ENCODE results near the gene OSBPL6. TPM values are rescaled to one million over a fixed set of nuclear protein-coding genes. Genes with fewer than 3 reads are reported as not detected.

Gene OSBPL6
- total and polyA plus RNA-seq, 2 of the 13 experiments (the other 11 are each of a cell fraction or from before 2014, with no cell fraction given) = 0.03 to 0.11 TPM

DNA sequence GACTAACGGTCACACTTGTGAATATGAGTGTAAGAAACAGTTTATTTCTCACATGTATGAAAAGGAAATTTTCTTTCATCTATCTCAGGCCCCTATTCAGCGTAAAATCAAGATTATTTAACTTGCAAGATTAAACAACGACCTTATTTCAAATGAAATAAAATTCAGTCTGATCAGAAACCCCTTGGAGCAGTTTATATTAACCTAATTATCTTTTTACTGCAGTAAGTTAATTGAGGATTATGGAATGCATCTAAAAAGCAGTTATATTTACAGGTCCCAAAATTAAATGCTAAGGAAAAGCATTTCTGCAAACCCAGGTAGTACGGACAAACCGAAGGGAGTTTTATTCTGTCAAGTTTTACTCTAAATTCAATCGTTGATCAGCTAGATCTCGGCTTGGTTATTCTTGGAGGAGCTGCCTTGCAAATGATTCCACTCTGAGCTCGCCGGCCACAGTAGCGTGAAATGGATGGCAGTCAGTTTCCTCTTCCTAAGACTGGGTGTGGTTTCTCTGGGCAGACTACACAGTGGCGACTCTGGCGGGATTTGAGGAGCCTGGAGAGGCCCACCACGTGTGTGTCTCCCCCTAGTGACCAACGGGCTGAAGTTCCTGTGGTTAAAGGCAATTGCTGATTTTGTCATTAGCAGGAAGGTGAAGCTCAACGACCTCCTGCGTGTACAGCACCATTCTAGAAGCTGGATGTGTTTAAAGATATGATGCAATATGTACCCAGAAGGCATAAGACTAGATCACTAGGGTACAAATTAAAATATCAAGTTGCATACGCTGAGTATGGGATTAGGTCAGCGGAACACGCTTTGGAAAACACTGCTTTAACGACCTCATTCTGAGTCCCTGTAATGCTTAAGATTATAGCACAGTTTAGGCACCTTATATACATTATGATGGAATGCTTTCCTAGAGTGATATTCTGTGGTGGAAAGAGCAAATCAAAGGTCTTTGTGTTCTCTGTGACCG, 220.2 kb downstream of the OSBPL6 start (continued):
- TF ChIP-seq PBX3 (CRISPR knock-in tag; IDR thresholded peaks at IDR 0.05; ENCODE audit: borderline replicate concordance) = no peak
- peak; percentile 87; the same call in 1 of the 2 replicates for TF ChIP-seq ZNF335 (CRISPR knock-in tag; IDR thresholded peaks at IDR 0.05)
- no peak for TF ChIP-seq KDM5A (IDR thresholded peaks at IDR 0.05; ENCODE audit: borderline replicate concordance, low read length)
- TF ChIP-seq KDM2A (CRISPR knock-in tag; IDR thresholded peaks at IDR 0.05; ENCODE audit: borderline replicate concordance, low read depth) = peak; percentile 87
- TF ChIP-seq ZNF770 (CRISPR knock-in tag; IDR thresholded peaks at IDR 0.05) = peak; percentile 34; the same call in 1 of the 2 replicates
- TF ChIP-seq MXI1 (IDR thresholded peaks at IDR 0.05; ENCODE audit: borderline replicate concordance, low read depth, low read length) = peak; percentile 54; the same call in 1 of the 3 replicates
- TF ChIP-seq, protein P1, sequence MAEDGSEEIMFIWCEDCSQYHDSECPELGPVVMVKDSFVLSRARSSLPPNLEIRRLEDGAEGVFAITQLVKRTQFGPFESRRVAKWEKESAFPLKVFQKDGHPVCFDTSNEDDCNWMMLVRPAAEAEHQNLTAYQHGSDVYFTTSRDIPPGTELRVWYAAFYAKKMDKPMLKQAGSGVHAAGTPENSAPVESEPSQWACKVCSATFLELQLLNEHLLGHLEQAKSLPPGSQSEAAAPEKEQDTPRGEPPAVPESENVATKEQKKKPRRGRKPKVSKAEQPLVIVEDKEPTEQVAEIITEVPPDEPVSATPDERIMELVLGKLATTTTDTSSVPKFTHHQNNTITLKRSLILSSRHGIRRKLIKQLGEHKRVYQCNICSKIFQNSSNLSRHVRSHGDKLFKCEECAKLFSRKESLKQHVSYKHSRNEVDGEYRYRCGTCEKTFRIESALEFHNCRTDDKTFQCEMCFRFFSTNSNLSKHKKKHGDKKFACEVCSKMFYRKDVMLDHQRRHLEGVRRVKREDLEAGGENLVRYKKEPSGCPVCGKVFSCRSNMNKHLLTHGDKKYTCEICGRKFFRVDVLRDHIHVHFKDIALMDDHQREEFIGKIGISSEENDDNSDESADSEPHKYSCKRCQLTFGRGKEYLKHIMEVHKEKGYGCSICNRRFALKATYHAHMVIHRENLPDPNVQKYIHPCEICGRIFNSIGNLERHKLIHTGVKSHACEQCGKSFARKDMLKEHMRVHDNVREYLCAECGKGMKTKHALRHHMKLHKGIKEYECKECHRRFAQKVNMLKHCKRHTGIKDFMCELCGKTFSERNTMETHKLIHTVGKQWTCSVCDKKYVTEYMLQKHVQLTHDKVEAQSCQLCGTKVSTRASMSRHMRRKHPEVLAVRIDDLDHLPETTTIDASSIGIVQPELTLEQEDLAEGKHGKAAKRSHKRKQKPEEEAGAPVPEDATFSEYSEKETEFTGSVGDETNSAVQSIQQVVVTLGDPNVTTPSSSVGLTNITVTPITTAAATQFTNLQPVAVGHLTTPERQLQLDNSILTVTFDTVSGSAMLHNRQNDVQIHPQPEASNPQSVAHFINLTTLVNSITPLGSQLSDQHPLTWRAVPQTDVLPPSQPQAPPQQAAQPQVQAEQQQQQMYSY (CRISPR knock-in tag; IDR thresholded peaks at IDR 0.05) = no peak
- TF ChIP-seq RFX5 (IDR thresholded peaks at IDR 0.05; ENCODE audit: low read depth, low read length) = 0 out of 2 replicates have a peak, but pooled peaks have one; percentile 32
- no peak for TF ChIP-seq NR2F6 (IDR thresholded peaks at IDR 0.05)
- peak; percentile 40; the same call in 1 of the 2 replicates for TF ChIP-seq NR2F6 (CRISPR knock-in tag; IDR thresholded peaks at IDR 0.05)
- no peak for TF ChIP-seq GPN1 (CRISPR knock-in tag; IDR thresholded peaks at IDR 0.05; ENCODE audit: borderline replicate concordance)
- peak; percentile 38; the same call in 1 of the 2 replicates for TF ChIP-seq RCOR2 (CRISPR knock-in tag; IDR thresholded peaks at IDR 0.05)
- peak; percentile 12; the same call in 1 of the 2 replicates for TF ChIP-seq ZNF564 (CRISPR knock-in tag; IDR thresholded peaks at IDR 0.05)
- TF ChIP-seq HIVEP1 (CRISPR knock-in tag; IDR thresholded peaks at IDR 0.05) = no peak
- peak; percentile 83 for TF ChIP-seq ZNF124 (CRISPR knock-in tag; IDR thresholded peaks at IDR 0.05)
- no peak for TF ChIP-seq POLR2AphosphoS2 (IDR thresholded peaks at IDR 0.05; ENCODE audit: low read depth, low read length)
- no peak for TF ChIP-seq SETDB1 (CRISPR knock-in tag; IDR thresholded peaks at IDR 0.05; ENCODE audit: borderline replicate concordance)
- no peak for TF ChIP-seq ZNF274 (CRISPR knock-in tag; IDR thresholded peaks at IDR 0.05)
- no peak for TF ChIP-seq ZSCAN12 (CRISPR knock-in tag; IDR thresholded peaks at IDR 0.05)
- no peak for TF ChIP-seq HNRNPUL1 (IDR thresholded peaks at IDR 0.05; ENCODE audit: low read depth, low read length)
- no peak for TF ChIP-seq PLSCR1 (CRISPR knock-in tag; IDR thresholded peaks at IDR 0.05; ENCODE audit: borderline replicate concordance)
- no peak for TF ChIP-seq ONECUT2 (CRISPR knock-in tag; IDR thresholded peaks at IDR 0.05)
